Ascending aorta (tissue), 2 donors: ENCODE measurements around the gene VSTM2B. TPM values are rescaled to one million over a fixed set of nuclear protein-coding genes. Genes with fewer than 3 reads are reported as not detected.

Source experiments
- DNase-seq, 2 donors: peaks; one replicate each; pipeline ENCODE4 v3.0.0-alpha.2; 2019; ENCODE audit warnings: low spot score in 2 of 2
- H3K27ac ChIP-seq, 2 donors: fragments of 200-600 bp; sonication (generic); one replicate each; pipeline ENCODE4 v1.5.1; 2016 to 2017; ENCODE audit warnings: mild to moderate bottlenecking in 1 of 2
- H3K27me3 ChIP-seq: fragments of 200-600 bp; sonication (generic); one replicate; pipeline ENCODE4 v1.5.1; 2017
- H3K36me3 ChIP-seq, 2 donors: fragments of 200-600 bp; sonication (generic); one replicate each; pipeline ENCODE4 v1.5.1; 2016
- H3K4me1 ChIP-seq, 2 donors: fragments of 200-600 bp; sonication (generic); one replicate each; pipeline ENCODE4 v1.5.1; 2016 to 2017; ENCODE audit warnings: mild to moderate bottlenecking in 1 of 2
- H3K4me3 ChIP-seq, 2 donors: fragments of 200-600 bp; sonication (generic); one replicate each; pipeline ENCODE4 v1.5.1; 2016 to 2017; ENCODE audit warnings: mild to moderate bottlenecking in 1 of 2
- H3K9me3 ChIP-seq, 2 donors: fragments of 200-600 bp; sonication (generic); one replicate each; pipeline ENCODE4 v1.5.1; 2016
- CTCF ChIP-seq, 3 experiments: fragments of 200-600 bp in 2 of 3; fragments of 450-650 bp in 1 of 3; sonication (generic) in 2 of 3; IDR thresholded peaks; one replicate each; pipeline ENCODE4 v1.5.1; 2016 to 2019; ENCODE audit warnings: antibody characterized with exemption in 3 of 3, mild to moderate bottlenecking in 1 of 3, moderate library complexity in 1 of 3
- intact Hi-C: fragments of 100-400 bp; cut with DNase I; formaldehyde crosslinking; loops from one replicate; pipeline ENCODE4 v1.15.1; 2023
- total RNA-seq: library from RNA; depleted of rRNA; stranded (reverse); fragments of >200 nt; gene quantifications from one replicate; pipeline ENCODE4 v1.1.0, GENCODE V29; 2016

Gene VSTM2B
- total RNA-seq, 1 donor from 2014 or later: not detected

GRCh38 chr19:29516821-29517395, 8.9 kb upstream of the VSTM2B start:
- intact Hi-C loops: no loop called here
- Histone ChIP-seq H3K9me3 (no peaks in the 10 kb centered on the region), H3K4me1 (no peaks in the 10 kb centered on the region), H3K4me3 (no peak overlapping the region), H3K27me3 (no peaks in the 10 kb centered on the region), H3K27ac (no peak overlapping the region), H3K36me3 (no peaks in the 10 kb centered on the region)
- TF ChIP-seq CTCF (IDR thresholded peaks at IDR 0.05): no peak
- no peak for DNase-seq

GRCh38 chr19:29517412-29517811, 8.4 kb upstream of the VSTM2B start:
- Histone ChIP-seq H3K36me3 (no peaks in the 10 kb centered on the region), H3K27ac (no peak overlapping the region), H3K9me3 (no peaks in the 10 kb centered on the region), H3K27me3 (no peaks in the 10 kb centered on the region), H3K4me3 (no peak overlapping the region), H3K4me1 (no peaks in the 10 kb centered on the region)
- intact Hi-C loops: no loop called here
- no peak for DNase-seq
- no peak for TF ChIP-seq CTCF (IDR thresholded peaks at IDR 0.05)

GRCh38 chr19:29517946-29518345, 7.8 kb upstream of the VSTM2B start:
- Histone ChIP-seq H3K4me1 (no peaks in the 10 kb centered on the region), H3K9me3 (no peaks in the 10 kb centered on the region), H3K36me3 (no peaks in the 10 kb centered on the region), H3K4me3 (no peak overlapping the region), H3K27me3 (no peaks in the 10 kb centered on the region), H3K27ac (no peak overlapping the region)
- DNase-seq: no peak
- no peak for TF ChIP-seq CTCF (IDR thresholded peaks at IDR 0.05)
- intact Hi-C loops: no loop called here

- Histone ChIP-seq H3K27me3 (no peaks in the 10 kb centered on the region), H3K36me3 (no peaks in the 10 kb centered on the region), H3K9me3 (no peaks in the 10 kb centered on the region), H3K27ac (no peak overlapping the region), H3K4me1 (no peaks in the 10 kb centered on the region), H3K4me3 (no peak overlapping the region)
- TF ChIP-seq CTCF (IDR thresholded peaks at IDR 0.05): no peak
- no peak for DNase-seq
- intact Hi-C loops: no loop called here
These were observed 6.6 kb upstream of the VSTM2B start for GRCh38 chr19:29519146-29519545.

- DNase-seq: no peak
- Histone ChIP-seq H3K4me3 (no peak overlapping the region), H3K27me3 (peaks cover 3% of the 10 kb centered on the region), H3K9me3 (no peaks in the 10 kb centered on the region), H3K4me1 (no peaks in the 10 kb centered on the region), H3K27ac (no peak overlapping the region), H3K36me3 (no peaks in the 10 kb centered on the region)
- TF ChIP-seq CTCF (IDR thresholded peaks at IDR 0.05): no peak
- intact Hi-C loops: no loop called here
These were observed 5.9 kb upstream of the VSTM2B start for GRCh38 chr19:29519931-29520330.

- Histone ChIP-seq H3K36me3 (no peaks in the 10 kb centered on the region), H3K27me3 (peaks cover 8% of the 10 kb centered on the region), H3K4me3 (no peak overlapping the region), H3K4me1 (no peaks in the 10 kb centered on the region), H3K9me3 (no peaks in the 10 kb centered on the region), H3K27ac (no peak overlapping the region)
- TF ChIP-seq CTCF (IDR thresholded peaks at IDR 0.05): no peak
- intact Hi-C loops: no loop called here
- DNase-seq: no peak
These were observed 5.4 kb upstream of the VSTM2B start for GRCh38 chr19:29520390-29520789.
